ENCODE results near the gene TRAF3IP1. TPM values are rescaled to one million over a fixed set of nuclear protein-coding genes. Genes with fewer than 3 reads are reported as not detected.
"Not testable (repeated sequence)": the region's sequence is repeated elsewhere in the genome, so short reads cannot be mapped to it uniquely, and the experiment has no call there.

TRAF3IP1 gene
- total RNA-seq, 1 donor from 2014 or later = 22.4 TPM

DNA sequence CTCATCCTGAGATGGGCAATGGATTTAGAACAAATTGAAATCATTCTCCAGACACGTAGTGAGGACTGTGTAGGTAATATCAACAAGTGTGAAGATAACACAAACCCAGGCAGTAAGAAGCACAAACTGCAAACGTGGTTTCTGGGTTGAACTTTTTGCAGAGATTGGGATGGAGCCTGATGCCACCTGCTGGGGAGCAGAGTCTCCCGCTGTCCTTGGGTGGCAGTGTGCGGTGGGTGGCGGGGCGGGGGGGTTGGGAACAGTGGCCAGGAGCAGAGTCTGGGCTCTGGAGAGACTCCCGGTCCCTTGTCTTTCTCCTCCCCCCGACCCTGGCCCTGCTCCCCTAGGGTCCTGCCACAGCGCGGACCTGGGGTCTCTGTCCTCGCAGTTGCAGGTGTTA, 19.5 kb downstream of the TRAF3IP1 start:
- no peak for DNase-seq (ENCODE audit: low spot score)

DNA sequence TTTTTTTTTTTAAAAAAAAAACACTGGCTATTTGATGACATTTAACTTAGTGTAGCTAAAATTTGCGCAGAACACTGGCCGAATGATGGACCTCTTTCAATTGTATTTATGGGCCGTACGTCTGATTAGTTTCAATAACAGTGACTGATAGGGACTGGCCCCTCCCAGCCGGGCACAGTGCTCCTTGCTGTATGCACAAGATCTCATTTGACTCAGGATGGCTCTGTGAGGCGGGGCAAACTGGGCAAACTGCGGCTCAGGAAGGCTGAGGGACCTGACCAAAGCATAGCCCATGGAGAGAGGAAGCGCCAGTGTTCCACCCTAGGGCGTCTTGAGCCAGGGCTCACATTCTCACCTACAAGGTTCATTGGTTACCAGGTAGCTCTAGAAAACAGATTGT, 21.2 kb downstream of the TRAF3IP1 start:
- no peak for DNase-seq (ENCODE audit: low spot score)

DNA sequence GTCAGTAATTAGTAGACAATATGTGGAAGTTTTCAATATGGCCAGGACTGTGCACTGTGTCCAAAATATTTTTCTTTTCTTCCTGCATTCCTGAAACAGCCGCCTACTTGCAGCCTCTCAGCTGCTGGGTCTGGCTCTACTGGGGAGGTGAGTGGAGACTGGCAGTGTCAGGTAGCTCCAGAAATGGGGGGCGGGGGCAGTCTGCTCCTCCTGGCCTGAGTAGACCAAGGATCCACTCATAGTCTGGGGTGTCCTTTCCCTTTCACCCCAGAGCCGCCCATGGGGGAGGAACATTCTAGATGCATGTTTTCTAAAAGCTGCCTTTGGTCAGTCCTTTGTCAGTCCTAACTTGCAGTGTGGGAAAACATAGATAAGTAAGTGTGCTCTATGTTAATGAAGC, 23.7 kb downstream of the TRAF3IP1 start:
- DNase-seq (ENCODE audit: low spot score) = no peak

DNA sequence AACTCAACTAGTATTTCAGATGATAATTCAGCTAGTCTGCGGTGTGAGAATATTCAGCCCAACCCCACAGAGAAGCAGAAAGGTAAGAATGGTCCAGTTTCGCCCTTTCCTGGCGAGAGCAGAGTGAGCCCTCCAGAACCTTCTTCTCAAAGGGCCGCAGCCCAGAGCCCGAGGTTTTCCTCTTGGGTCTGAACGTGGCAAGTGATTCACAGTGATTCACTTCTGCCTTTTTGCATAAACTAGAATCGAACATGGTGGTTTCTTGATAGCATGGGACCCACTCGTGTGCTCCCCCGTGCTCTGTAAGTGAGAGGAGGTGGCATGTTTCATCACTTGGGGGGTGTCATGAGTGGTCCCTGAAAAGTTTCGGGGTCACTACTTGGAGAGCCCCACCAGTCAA, 24.2 kb downstream of the TRAF3IP1 start:
- no peak for DNase-seq (ENCODE audit: low spot score)

DNA sequence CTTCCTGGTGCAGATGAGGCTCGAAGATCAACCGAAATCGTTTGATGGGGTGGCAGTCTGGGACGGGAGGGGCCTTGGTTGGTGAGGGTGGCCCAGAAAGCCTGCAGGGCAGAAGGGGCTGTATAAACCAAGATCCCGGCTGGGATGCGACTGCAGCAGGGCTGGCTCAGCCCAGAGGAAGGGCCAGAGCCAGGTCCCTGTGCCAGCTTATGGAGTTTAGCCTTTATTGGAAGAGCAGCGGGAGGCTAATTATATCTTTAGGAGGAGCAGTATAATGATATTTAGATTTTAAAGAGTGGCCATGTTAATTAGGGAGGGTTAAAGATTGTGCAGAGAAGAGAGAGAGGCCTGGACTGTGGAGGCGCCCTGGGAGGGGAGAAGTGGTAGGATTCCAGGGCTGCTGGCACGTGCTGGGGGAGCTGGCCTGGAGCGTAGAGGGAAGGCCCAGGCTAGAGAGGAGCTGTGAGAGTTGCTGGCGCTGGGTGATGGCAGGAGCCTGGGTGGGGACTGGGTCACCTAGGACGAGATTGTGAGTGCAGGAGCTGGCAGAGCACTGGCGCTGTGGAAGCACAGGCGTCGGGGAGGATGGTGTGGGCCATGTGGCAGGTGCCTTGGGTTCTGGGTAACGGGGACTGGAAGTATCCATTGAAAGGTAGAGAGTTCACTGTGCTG, 25.1 kb downstream of the TRAF3IP1 start:
- no peak for DNase-seq (ENCODE audit: low spot score)

DNA sequence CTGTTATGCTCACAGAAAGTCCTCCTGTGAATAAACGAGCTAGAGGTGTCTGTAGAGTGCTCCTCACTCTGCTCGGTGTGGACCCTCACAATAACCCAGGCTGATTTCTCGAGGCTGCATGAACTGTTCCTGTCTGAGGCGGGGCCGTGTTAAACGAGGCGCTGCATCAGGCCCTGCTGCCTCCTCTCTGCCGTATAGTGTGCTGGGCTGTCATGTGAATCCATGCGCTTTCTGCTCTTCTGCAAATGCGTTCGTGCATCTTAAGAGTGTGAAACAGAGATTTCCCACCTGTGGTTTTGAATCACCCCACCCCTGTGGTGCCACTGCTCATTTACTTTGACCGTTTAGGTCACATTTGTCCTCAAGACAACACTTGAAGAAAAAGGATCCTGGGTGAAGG, 26.2 kb downstream of the TRAF3IP1 start:
- DNase-seq (ENCODE audit: low spot score) = no peak

DNA sequence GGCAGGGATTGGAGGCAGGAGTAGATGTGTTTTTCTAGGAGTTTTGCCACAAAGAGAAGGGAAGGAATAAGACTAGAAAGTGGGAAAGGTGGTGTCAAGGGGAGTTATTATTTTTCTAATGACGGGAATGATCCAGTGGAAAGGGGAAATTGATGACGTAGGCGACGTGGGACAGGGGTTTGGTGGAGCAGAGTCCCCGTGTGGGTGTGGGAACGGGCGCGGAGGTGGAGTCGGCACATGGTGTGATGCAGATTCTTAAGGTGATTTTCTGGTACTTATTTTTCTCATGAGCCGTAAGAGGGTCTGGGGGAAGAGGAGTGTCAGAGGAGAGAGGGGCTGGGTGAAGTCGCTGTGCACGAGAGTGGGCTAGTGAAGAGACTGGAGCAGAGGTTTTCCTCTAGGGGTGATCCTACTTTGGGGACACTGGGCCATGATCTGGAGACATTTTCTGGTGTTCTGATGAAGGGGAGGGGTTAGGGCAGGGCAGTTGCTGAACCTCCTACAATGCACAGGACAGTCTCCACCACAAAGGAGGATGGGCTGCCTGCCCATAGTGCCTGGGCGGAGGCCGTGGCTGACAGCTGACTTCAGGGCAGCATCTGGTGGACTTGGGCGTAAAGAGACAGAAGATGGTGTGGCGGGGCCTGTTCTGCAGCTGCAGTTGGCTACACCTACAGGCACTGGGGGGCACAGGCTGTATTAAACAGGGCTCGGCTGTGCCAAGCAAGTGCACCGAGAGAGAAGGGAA, 30.0 kb downstream of the TRAF3IP1 start:
- DNase-seq (ENCODE audit: low spot score) = no peak

DNA sequence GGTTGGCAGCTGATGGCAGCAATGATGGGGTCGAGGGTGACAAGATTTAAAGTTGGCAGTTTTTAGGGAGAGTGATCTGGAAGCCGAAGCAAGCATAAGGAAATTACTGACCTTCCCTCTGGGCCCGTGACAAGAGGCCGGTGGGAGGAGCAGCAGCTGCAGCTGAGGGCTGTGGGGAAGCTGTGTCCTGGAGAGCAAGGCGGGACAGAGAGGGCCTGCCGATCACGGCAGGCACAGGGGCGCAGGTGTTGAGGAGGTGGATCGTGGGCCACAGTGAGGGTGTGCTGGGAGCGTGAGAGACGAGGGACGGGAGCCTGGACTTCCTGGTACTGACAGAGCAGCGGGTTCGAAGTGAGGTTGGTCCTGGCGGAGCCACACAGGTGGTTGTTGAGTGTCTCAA, 31.0 kb downstream of the TRAF3IP1 start:
- no peak for DNase-seq (ENCODE audit: low spot score)

DNA sequence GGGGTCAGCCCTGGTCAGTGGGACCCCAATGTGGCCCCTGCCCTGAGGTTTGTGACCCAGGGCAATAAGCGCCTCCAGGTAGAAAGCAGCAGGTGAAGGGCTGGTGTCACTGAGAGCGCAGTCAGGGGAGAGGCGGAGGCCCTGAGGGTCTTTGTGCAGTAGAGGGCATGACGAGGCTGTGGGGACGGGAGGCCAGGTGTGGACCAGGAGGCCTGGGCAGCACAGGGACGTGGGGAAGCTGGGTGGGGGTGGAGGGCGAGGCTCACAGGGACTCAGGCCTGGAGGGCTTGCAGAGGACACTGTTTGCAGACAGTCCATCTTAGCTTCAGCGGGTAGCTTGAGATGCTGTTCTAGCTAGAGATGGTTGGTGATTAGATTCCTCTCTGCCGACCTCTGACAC, 32.0 kb downstream of the TRAF3IP1 start:
- no peak for DNase-seq (ENCODE audit: low spot score)

DNA sequence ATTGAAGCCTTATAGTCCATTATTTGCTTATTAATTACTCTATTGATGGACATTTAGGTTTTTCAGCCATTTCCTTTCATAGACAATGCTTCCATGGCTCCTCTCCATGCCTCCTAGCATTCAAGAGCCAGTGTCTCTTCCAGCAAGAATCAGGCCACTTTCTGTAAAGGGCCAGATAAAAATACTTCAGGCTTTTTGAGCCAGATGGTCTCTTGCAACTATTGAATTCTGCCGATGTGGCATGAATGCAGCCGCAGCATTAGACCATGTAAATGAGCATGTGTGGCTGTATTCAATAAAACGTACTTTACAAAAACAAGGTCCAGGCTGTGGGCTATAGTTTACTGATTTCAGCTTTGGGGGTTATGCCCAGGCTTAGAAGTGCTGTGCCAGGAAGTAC, 38.5 kb downstream of the TRAF3IP1 start:
- no peak for DNase-seq (ENCODE audit: low spot score)

DNA sequence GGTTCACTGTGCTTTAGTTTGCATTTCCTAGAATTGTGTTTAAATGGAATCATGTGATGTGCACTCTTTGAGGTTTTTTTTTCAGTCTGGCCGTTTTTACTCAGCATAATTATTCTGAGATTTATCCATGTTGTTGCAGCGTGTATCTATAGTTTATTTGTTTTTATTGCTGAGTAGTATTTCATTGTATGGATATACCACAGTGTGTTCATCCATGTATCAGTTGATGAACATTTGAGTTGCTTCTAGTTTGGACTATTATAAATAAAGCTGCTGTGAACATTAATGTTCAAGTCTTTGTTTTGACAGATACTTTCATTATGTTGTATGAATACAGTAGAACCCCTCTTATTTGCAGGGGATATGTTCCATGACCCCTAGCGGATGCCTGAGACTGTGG, 39.1 kb downstream of the TRAF3IP1 start:
- no peak for DNase-seq (ENCODE audit: low spot score)

DNA sequence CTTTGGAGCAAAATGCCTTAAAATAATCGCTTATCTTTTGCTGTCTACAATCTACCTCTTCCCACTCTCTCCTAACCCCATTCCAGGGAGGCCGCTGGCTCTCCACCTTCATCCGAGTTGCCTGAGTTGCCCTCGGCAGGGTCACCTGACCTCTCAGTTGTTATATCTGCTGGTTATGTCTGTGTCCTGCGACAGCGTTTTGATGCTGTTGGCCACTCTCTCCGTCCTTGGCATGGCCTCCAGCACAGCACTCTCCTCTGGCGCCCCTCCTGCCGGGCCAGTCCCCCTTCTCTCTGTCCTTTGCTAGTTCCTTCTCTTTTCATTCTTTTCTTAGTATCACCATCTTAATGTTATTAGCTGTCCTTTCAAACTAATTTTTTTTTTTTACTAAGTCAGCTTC, 41.6 kb downstream of the TRAF3IP1 start:
- DNase-seq (ENCODE audit: low spot score) = no peak

DNA sequence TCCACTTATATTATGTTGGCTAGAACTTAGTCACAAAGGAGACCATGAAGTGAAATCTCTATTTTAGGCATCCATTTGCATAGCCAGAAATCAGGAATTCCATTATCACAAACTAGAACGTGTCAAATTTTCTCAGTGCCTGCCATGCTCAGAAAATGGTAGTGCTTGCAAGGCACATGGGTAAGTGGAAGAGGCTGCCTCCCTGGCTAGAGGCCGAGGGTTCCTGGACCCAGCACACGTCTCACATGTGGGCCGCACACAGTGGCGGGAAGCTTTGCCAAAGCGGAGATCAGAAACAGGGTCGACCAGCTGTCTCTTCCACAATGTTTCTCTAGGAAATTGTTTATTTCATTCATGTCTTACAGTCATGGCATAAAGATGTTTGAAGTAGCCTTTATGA, 42.3 kb downstream of the TRAF3IP1 start:
- DNase-seq (ENCODE audit: low spot score) = no peak

DNA sequence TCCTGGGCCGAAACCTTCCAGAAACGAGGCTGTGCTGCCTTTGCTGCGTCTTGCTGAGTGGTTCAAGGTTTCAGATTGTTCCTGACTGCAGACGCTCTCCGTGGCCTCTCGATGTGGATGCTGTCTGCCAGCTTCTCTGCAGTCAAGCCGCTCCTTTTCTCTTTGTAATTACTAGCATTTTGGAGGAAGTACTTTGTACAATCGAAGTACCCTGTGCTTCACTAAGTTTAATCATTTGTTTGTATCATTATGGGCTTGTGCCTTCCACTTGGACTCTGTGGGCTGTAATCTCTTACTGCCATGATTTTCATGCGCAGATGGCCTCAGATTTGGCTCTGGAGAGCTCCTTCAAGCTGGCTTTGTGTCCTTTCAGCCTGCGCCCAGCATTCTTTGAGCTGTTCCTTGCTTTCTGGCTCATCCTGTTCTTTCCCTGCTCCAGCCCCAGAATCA, 49.3 kb downstream of the TRAF3IP1 start:
- no peak for DNase-seq (ENCODE audit: low spot score)

DNA sequence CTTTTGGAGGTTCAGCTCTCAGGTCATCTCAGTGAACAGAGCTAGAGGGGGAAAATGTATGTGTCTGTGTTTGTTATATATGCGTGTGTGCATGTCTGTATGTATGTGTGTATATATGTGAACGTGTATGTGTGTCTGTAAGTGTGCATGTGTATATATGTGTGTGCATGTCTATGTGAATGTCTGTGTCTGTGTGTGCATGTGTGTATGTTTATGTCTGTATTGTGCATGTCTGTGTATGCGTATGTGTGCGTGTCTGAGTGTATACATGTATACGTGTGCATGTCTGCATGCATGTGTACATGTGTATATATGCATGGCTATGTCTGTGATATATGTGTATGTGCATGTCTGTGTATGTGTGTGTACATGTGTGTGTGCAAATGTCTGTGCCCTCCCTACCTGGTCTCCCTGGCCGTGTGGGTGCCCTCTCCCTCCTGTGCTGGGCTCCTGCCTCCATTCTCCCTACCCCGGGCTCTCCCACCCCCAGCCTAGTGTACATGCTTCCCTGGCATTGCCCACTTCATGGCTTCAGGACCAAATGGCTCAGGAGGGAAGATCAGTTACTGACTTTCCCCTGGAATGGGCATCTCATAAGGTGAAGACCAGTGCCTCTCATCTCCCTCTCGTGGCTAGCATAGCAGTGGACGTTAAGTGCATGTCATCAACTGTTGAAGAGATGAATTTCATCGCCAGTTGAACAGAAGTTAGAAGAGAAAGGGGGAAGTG, 49.9 kb downstream of the TRAF3IP1 start:
- no peak for DNase-seq (ENCODE audit: low spot score)

DNA sequence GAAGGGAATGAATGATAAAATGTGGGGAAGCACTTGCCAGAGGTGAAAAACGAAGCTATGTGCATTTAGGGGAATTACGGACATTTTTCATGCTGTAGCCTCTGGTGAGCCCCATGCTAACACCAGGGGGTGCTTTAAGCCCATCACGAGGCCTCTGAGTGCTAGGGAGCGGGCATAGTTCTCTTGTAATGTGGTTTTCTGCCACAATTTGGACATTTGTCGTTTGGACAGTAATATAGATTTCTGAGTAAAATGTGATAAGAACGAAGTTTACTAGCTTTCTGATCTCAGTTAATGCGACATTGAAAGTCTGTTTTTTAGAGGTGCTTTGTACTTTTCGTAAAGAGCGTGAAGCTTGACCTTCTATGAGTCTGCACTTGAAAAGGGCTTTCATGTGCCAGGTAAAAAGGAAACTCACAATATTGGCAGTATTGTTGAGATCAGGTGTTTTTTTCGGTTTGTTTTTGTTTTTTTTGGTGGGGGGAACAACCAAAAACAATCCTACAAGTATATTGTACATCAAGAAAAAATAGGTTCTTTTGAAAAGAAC, 50.6 kb downstream of the TRAF3IP1 start:
- peak; percentile 76 for DNase-seq (ENCODE audit: low spot score)

DNA sequence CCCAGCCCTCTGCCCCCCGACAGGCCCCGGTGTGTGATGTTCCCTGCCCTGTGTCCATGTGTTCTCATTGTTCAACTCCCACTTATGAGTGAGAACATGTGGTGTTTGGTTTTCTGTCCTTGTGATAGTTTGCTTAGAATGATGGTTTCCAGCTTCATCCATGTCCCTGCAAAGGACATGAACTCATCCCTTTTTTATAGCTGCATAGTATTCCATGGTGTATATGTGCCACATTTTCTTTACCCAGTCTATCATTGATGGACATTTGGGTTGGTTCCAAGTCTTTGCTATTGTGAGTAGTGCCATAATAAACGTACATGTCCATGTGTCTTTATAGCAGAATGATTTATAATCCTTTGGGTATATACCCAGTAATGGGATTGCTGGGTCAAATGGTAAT, 52.0 kb downstream of the TRAF3IP1 start:
- not testable (repeated sequence) for DNase-seq (ENCODE audit: low spot score)

DNA sequence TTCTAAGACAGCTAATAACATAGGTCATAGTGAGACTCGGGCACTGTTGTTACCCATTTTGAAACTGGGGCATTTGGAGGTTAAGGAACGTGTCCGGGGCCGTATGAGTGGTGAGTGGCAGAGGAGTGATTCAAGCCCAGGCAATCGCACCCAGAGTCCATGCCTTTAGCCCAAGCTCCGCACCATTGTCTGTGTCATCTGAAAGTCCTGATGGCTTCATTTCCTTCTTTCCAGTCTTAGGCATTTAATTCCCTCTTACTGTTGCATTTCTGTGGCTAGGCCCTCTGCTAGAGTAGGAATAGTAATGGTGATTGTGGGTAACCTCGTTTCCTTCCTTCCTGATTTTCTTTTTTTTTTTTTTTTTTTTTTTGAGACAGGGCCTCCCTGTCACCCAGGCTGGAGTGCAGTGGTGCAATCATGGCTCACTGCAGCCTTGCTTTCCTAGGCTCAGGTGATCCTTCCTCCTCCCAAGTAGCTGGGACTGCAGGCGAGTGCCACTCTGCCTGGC, 56.6 kb downstream of the TRAF3IP1 start:
- no peak for DNase-seq (ENCODE audit: low spot score)

DNA sequence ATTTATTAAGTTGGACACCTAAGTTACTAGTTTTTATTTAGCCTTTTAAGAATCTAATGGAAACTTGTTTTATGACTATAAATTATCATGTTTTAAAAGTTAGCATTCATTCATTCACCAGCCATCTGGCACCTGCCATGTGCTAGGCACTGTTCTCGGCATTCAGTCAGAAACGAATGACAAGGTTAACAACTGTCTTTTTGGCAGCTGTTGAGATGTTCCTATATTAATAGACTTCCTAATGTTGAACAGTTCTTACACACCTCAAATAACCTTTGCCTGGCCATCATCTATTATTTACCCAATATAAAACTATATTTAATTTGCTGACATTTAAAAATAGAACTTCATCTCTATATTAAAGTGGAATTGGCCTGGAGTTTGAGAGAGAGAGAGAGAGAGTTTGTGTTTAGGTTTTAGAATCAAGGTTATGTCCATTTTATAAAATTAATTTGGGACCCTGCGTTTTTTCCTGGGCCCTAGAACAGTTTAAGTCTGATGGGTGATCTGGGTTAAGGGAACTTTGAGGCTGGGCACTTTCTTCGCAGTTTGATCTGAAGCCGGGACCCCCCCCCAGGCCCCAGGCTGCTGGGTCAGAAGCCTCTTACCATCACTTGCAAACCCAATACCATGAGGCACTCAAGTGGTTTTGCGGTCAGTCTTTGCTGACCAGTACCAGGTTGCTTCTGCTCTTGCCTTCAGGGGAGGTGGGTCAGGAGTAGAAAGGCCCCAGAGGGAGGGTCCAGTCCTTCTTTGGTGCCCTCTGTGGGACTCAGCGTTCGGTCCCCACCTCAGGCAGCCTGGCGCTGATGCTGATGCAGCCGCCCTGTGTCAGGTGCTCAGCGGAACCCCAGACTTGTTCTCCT, 58.1 kb downstream of the TRAF3IP1 start:
- DNase-seq (ENCODE audit: low spot score) = no peak

DNA sequence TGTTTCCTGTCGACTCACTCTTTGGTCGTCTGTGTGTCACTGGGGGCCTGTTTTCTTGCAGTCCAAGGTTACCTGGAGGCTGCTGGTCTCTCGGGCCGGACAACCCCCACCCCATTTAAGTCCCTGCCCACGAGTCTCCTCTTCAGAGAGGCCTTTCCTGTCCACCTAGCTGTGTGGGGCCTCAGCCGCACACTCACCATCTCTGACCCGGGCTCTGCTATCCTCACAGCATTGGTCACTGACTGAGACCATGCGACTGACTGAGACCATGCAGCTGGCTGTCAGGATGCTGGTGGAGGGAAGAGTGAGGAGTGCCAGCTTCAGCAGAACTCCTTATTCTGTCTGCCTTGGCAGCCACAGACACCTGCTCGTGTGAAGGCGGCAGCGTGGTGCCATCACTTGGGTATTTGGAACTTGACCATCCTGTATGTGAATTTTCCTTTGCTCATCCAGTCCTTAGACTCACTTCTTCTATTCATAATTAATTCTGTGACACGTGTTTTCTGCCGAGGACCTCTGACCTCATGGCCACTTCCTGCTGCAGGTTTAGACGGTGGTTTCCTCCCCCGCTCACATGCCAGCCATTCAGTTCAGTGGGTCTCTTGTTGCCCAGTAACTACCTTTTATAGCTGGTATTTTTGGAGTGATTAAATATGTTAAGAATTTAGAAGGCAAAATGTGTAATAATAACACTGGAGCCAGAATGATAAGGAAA, 58.9 kb downstream of the TRAF3IP1 start:
- no peak for DNase-seq (ENCODE audit: low spot score)

DNA sequence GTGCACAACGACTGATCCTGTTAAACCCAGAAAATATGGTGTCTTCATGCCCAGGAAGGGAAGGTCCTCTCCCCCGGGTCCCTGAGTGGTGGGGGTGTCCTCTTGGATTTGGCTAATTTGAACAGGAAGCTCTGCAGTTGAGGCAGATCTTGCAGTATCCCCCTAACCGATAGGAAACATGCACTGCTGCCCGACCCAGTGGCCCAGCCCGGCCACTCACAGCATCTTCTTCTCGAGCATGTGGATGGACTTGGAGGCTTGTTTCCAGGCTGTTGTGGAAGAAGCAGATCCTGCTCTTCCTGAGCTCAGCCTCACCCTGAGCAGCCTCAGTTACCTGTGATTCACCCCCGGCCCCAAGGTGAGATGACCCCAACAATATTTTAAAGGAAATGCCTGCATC, 60.0 kb downstream of the TRAF3IP1 start:
- DNase-seq (ENCODE audit: low spot score) = no peak

All from ureter (tissue), 1 donor.